Activated T-cell treated with anti-CD3 and anti-CD28 coated beads, Interleukin-2, amount 50 U/mL, for 4 hours (primary cell): ENCODE data around the gene LRIG2. TPM values are rescaled to one million over a fixed set of nuclear protein-coding genes. Genes with fewer than 3 reads are reported as not detected.
A peak's percentile ranks its signal among the peaks of the same experiment; 100 is the strongest.
"Not testable (repeated sequence)": the region's sequence is repeated elsewhere in the genome, so short reads cannot be mapped to it uniquely, and the experiment has no call there.

Experiments
- ATAC-seq, 2 donors: fragments of 200-7000 bp; cut with Tn5 transposase; one replicate each; pipeline ENCODE4 v1.10.0; 2021
- DNase-seq: peaks from one replicate; pipeline ENCODE4 v3.0.0-alpha.2; 2020
- H3K27me3 Mint-ChIP-seq: one replicate; pipeline ENCODE4 v1.8.0; 2021; ENCODE audit warnings: low read depth, mixed read lengths
- H3K36me3 Mint-ChIP-seq: one replicate; pipeline ENCODE4 v1.8.0; 2022; ENCODE audit warnings: mixed read lengths; ENCODE audit not compliant: insufficient read depth
- H3K4me1 Mint-ChIP-seq: one replicate; pipeline ENCODE4 v1.8.0; 2021; ENCODE audit warnings: low read depth, mixed read lengths
- H3K4me3 Mint-ChIP-seq: one replicate; pipeline ENCODE4 v1.8.0; 2021; ENCODE audit warnings: mild to moderate bottlenecking, moderate library complexity, mixed read lengths
- H3K9me3 Mint-ChIP-seq: one replicate; pipeline ENCODE4 v1.8.0; 2021; ENCODE audit warnings: mixed read lengths
- total RNA-seq, 3 donors: library from RNA; stranded (reverse); gene quantifications; one replicate each; pipeline ENCODE4 v1.2.1, GENCODE V29; 2021

Gene LRIG2
- total RNA-seq, 3 donors from 2014 or later: 7.5 to 8.2 (median 7.8) TPM

DNA sequence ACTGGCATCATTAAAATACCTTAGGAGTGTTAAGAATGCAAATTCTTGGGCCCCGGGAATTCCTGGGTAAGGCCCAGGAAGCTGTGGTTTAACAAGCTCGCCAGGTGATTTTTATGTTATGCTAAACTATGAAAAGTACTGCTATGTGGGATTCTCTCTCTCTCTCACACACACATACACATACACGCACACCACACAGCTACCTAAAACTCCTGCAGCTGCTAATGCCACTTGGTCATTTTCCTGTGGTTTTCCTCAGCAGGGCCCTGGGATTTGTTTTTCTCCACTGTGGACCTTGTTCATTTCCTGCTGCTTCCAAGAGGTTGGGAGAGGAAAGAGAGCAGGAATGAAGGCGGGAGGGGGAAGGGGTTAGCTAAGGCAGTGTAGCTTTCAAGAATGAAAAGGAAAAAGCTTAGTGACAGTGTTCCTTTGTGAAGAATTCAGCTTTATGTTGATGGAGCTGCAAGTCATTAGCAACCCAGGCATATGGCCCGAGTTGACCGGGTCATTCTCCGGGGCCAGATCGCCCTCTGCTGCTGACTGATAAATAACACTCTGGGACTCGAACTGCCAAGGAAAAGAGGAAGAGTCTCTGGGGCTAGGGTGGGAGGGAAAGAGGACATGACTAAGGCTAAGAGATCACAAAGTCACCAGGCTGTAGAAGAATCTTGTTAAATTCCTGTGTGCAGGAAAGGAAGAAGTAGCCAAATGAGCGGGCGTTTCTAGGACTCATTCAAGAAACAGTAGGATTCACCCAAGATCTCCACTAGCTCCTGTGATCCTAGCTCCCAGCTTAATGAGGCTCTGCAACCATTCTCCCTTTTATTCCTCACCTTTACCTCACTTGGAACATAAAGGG, 30.5 kb upstream of the LRIG2 start:
- ATAC-seq: no peak
- H3K27me3 Mint-ChIP-seq: peaks cover 5% of the 10 kb centered on the region
- no peak for DNase-seq
- H3K36me3 Mint-ChIP-seq: no peaks in the 10 kb centered on the region
- no peaks in the 10 kb centered on the region for H3K9me3 Mint-ChIP-seq
- no peak overlapping the region for H3K4me3 Mint-ChIP-seq
- H3K4me1 Mint-ChIP-seq: peaks cover 32% of the 10 kb centered on the region

DNA sequence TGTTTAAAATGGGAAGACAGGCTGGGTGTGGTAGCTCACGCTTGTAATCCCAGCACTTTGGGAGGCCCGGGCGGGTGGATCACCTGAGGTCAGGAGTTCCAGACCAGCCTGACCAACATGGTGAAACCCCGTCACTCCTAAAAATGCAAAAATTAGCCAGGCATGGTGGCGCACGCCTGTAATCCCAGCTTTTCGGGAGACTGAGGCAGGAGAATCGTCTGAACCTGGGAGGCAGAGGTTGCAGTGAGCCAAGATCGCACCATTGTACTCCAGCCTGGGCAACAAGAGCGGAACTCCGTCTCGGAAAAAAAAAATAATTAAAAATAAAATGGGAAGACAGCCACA, 29.9 kb upstream of the LRIG2 start:
- not testable (repeated sequence) for H3K9me3 Mint-ChIP-seq, ATAC-seq, H3K36me3 Mint-ChIP-seq, H3K4me3 Mint-ChIP-seq, DNase-seq, H3K27me3 Mint-ChIP-seq
- peaks cover 36% of the 10 kb centered on the region for H3K4me1 Mint-ChIP-seq

- Mint-ChIP-seq H3K27me3 (peaks cover 5% of the 10 kb centered on the region), H3K4me1 (peaks cover 36% of the 10 kb centered on the region), H3K4me3 (no peak overlapping the region), H3K9me3 (no peaks in the 10 kb centered on the region), H3K36me3 (no peaks in the 10 kb centered on the region)
- ATAC-seq (peak; percentile 48), DNase-seq (no peak)
Measured at GRCh38 chr1:113046569-113046968, 26.4 kb upstream of the LRIG2 start.

- Mint-ChIP-seq H3K9me3 (no peaks in the 10 kb centered on the region), H3K4me1 (peaks cover 24% of the 10 kb centered on the region), H3K4me3 (no peak overlapping the region), H3K27me3 (peaks cover 5% of the 10 kb centered on the region), H3K36me3 (no peaks in the 10 kb centered on the region)
- ATAC-seq: no peak
- no peak for DNase-seq
Measured at GRCh38 chr1:113048064-113048463, 24.9 kb upstream of the LRIG2 start.

DNA sequence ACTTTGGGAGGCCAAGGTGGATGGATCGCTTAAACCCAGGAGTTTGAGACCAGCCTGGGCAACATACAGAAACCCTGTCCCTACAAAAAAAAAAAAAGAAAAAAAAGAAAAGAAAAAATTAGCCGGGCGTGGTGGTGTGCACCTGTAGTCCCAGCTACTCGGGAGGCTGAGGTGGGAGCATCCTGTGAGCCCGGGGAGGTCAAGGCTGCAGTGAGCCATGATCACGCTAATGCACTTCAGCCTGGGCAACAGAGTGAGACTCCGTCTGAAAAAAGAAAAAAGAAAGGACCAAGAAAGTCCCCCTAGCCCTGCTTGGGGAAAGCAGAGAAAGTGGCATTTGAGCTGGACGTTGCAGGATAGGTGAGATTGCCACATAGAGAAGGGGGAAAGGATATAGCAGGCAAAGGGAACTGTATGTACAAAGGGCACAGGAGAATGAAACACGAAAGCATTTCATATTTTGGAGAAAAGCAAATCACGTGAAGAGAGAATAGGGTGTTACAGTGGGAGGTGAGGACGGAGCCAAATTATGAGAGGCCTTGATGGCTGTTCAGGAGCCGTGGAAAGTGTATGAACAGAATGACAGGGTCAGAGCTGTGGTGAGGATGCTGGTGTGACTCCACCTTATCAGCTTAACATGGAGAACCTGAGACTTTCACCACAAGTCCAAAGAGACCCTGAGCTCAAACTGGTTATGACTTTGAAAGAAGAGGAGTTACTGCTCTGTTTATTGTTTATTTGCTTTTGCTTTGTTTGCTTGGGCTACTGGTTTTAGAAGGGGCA, 19.5 kb upstream of the LRIG2 start:
- H3K27me3 Mint-ChIP-seq: no peaks in the 10 kb centered on the region
- ATAC-seq: no peak
- no peak overlapping the region for H3K4me3 Mint-ChIP-seq
- H3K4me1 Mint-ChIP-seq: peaks cover 4% of the 10 kb centered on the region
- no peaks in the 10 kb centered on the region for H3K9me3 Mint-ChIP-seq
- no peak for DNase-seq
- no peaks in the 10 kb centered on the region for H3K36me3 Mint-ChIP-seq

GRCh38 chr1:113055570-113055969, 17.4 kb upstream of the LRIG2 start:
- H3K4me1 Mint-ChIP-seq: peaks cover 4% of the 10 kb centered on the region
- no peak overlapping the region for H3K4me3 Mint-ChIP-seq
- ATAC-seq: no peak
- no peaks in the 10 kb centered on the region for H3K27me3 Mint-ChIP-seq
- DNase-seq: no peak
- H3K36me3 Mint-ChIP-seq: no peaks in the 10 kb centered on the region
- H3K9me3 Mint-ChIP-seq: no peaks in the 10 kb centered on the region

DNA sequence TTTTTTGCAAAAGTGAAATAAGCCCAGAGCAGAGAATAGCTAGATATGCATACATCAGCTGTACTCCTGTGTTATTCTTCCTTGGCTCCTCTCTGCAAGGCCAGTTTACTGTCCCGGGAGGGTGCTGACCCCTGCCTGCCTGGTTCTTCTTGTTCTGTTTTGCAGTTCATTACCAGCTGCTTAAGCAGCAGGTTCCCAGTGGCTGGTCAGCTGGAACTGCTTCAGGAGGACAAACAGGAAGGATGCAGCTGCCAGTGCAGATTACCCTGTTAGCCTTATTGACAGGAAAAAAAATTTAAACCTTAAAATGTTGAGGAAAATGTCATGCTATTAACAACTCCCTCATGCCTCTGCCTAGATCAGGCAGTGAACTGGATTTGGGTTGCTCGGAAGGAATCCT, 16.0 kb upstream of the LRIG2 start:
- DNase-seq (no peak), ATAC-seq (no peak)
- H3K4me3 Mint-ChIP-seq: no peak overlapping the region
- H3K4me1 Mint-ChIP-seq: peaks cover 4% of the 10 kb centered on the region
- H3K9me3 Mint-ChIP-seq: no peaks in the 10 kb centered on the region
- no peaks in the 10 kb centered on the region for H3K27me3 Mint-ChIP-seq
- no peaks in the 10 kb centered on the region for H3K36me3 Mint-ChIP-seq

DNA sequence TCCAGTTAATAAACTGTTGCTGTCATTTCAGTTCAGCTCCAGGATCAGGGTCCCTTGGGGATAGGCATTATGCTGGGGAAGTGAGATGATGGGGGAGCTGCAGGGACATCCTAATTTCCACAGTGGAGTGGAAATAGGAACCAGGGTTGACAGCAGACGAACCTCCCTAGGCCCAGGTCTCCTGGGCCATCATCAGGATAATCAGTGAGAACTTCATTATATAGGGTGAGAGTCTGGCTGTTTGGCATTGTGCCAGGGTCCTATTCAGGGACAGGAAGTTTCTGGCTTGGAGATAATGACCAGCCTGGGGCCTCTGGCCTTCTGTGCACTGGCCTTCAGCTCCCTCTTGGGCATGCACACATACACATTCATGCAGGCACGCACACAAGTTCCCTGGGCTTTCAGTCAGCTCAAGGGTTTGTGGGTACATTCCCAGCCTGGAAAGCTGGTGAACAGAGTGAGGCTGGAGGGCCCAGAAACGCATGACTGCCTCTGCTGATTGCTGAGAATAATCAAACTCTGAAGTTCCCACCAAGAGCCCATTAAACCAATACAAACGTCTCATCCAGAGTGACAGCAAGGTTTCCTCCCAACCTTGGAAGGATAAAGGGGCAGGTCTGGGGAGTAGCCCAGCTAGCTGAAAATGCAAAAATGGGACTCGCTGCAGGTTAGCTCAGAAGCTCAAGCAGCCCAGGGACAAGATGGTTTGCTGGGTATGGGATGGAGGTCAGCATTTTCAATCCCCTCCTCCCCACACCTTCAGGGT, 13.9 kb upstream of the LRIG2 start:
- DNase-seq: no peak
- Mint-ChIP-seq H3K4me3 (no peak overlapping the region), H3K27me3 (no peaks in the 10 kb centered on the region), H3K9me3 (no peaks in the 10 kb centered on the region), H3K4me1 (peaks cover 2% of the 10 kb centered on the region), H3K36me3 (no peaks in the 10 kb centered on the region)
- ATAC-seq: no peak

DNA sequence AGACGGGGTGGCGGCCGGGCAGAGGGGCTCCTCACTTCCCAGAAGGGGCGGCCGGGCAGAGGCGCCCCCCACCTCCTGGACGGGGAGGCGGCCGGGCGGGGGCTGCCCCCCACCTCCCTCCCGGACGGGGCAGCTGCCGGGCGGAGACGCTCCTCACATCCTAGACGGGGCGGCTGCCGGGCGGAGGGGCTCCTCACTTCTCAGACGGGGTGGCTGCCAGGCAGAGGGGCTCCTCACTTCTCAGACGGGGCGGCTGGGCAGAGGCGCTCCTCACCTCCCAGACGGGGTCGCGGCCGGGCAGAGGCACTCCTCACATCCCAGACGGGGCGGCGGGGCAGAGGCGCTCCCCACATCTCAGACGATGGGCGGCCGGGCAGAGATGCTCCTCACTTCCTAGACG, 9.5 kb upstream of the LRIG2 start:
- not testable (repeated sequence) for H3K9me3 Mint-ChIP-seq, H3K4me1 Mint-ChIP-seq, H3K27me3 Mint-ChIP-seq, H3K36me3 Mint-ChIP-seq, ATAC-seq, H3K4me3 Mint-ChIP-seq, DNase-seq

GRCh38 chr1:113072141-113072756, 749 bp upstream of the LRIG2 start:
- DNase-seq: no peak
- peak overlapping the region; percentile 96 for H3K4me3 Mint-ChIP-seq
- H3K36me3 Mint-ChIP-seq: peaks cover 2% of the 10 kb centered on the region
- peaks cover 31% of the 10 kb centered on the region for H3K4me1 Mint-ChIP-seq
- no peaks in the 10 kb centered on the region for H3K9me3 Mint-ChIP-seq
- H3K27me3 Mint-ChIP-seq: no peaks in the 10 kb centered on the region
- ATAC-seq: no peak

GRCh38 chr1:113073479-113073950, 517 bp downstream of the LRIG2 start:
- ATAC-seq: peak in 1 of 2 donors; percentile 11

DNA sequence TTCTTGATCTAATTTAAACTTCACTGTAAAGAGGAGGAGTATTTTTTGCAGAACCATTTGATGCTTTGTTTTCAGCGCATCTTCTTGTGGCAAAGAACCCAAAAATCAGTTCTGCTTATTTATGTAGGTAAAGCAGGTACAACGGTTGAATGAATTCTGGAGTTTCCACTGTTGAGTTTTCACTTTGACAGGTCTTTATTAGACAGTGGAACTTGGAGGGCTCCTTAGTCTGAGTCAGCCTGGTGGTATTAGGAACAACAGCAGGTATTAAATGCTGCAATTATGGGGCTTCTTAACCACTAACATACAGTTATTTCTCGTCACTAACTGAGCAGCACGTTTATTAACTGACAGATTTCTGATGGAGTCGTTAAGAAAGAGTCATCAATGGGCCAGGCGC, 1.2 kb downstream of the LRIG2 start:
- peaks cover 31% of the 10 kb centered on the region for H3K4me1 Mint-ChIP-seq
- DNase-seq (no peak), ATAC-seq (no peak)
- H3K4me3 Mint-ChIP-seq: peak overlapping the region; percentile 96
- H3K36me3 Mint-ChIP-seq: peaks cover 11% of the 10 kb centered on the region
- H3K27me3 Mint-ChIP-seq: no peaks in the 10 kb centered on the region
- H3K9me3 Mint-ChIP-seq: no peaks in the 10 kb centered on the region

More at GRCh38 chr1:113073479-113073950, 517 bp downstream of the LRIG2 start:
- DNase-seq: no peak
- Mint-ChIP-seq H3K27me3 (no peaks in the 10 kb centered on the region), H3K4me3 (peak overlapping the region; percentile 96), H3K9me3 (no peaks in the 10 kb centered on the region), H3K4me1 (peaks cover 31% of the 10 kb centered on the region), H3K36me3 (peaks cover 11% of the 10 kb centered on the region)

DNA sequence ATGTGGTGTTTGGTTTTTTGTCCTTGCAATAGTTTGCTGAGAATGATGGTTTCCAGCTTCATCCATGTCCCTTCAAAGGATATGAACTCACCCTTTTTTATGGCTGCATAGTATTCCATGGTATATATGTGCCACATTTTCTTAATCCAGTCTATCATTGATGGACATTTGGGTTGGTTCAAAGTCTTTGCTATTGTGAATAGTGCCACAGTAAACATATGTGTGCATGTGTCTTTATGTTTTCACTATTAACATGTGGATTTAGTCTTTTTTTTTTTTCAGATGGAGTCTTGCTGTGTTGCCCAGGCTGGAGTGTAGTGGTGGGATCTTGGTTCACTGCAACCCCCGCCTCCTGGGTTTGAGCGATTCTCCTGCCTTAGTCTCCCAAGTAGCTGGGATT, 5.0 kb downstream of the LRIG2 start:
- H3K9me3 Mint-ChIP-seq, H3K27me3 Mint-ChIP-seq, DNase-seq, H3K4me3 Mint-ChIP-seq, ATAC-seq: not testable (repeated sequence)
- peaks cover 18% of the 10 kb centered on the region for H3K36me3 Mint-ChIP-seq
- peaks cover 28% of the 10 kb centered on the region for H3K4me1 Mint-ChIP-seq

DNA sequence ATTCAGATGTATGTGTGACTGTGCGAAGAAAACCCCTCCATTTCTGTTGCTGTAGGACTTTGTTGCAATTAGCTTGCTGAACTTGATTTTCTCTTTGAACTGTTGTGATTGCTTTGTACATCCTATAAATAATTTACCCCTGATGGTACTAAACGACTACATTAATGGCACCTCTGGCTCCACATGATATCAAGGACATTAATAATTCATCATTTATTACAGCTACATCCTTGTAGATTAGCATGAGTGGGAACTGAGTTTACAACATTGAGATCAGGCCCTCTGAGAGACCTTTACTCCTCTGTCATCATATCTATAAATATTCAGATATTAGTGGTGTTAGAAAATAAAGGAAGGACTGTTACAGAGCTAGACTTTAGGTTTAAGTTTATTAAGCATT, 13.5 kb downstream of the LRIG2 start:
- Mint-ChIP-seq H3K27me3 (no peaks in the 10 kb centered on the region), H3K4me1 (peaks cover 24% of the 10 kb centered on the region), H3K36me3 (peaks cover 14% of the 10 kb centered on the region), H3K9me3 (no peaks in the 10 kb centered on the region), H3K4me3 (no peak overlapping the region)
- ATAC-seq (no peak), DNase-seq (no peak)
